Prostate gland (tissue), 2 donors: Measurements from ENCODE around the gene KCNJ8. TPM values are rescaled to one million over a fixed set of nuclear protein-coding genes. Genes with fewer than 3 reads are reported as not detected.

Experiments
- DNase-seq: peaks from one replicate; pipeline ENCODE4 v3.0.0-alpha.2; 2019; ENCODE audit warnings: low spot score
- H3K27ac ChIP-seq, 2 donors: fragments of 200-600 bp; sonication (generic); 2 replicates each; pipeline ENCODE4 v1.5.1; 2017 to 2019
- H3K27me3 ChIP-seq: fragments of 200-600 bp; sonication (generic); replicated peaks from 2 replicates; pipeline ENCODE4 v1.5.1; 2019; ENCODE audit not compliant: insufficient read depth
- H3K36me3 ChIP-seq, 2 donors: fragments of 200-600 bp; sonication (generic); 1 replicate in 1 of 2; 2 replicates in 1 of 2; pipeline versions ENCODE4 v1.5.1 to v1.8.1; 2017 to 2019
- H3K4me1 ChIP-seq: fragments of 200-600 bp; sonication (generic); replicated peaks from 2 replicates; pipeline ENCODE4 v1.5.1; 2019
- H3K4me3 ChIP-seq, 2 donors: fragments of 200-600 bp; sonication (generic); 2 replicates each; pipeline ENCODE4 v1.5.1; 2017 to 2019
- H3K9me3 ChIP-seq: fragments of 200-600 bp; sonication (generic); 2 replicates; pipeline ENCODE4 v1.5.1; 2017
- CTCF ChIP-seq, 4 experiments: fragments of 200-600 bp in 2 of 4; fragments of 450-650 bp in 2 of 4; sonication (generic) in 2 of 4; IDR thresholded peaks; 1 replicate in 3 of 4; 2 replicates in 1 of 4; pipeline ENCODE4 v1.5.1; 2016 to 2019; ENCODE audit warnings: antibody characterized with exemption in 4 of 4, mild to moderate bottlenecking in 2 of 4, moderate library complexity in 2 of 4
- POLR2A ChIP-seq: fragments of 450-650 bp; IDR thresholded peaks from one replicate; pipeline ENCODE4 v1.6.1; 2016; ENCODE audit warnings: antibody characterized with exemption, mild to moderate bottlenecking
- POLR2AphosphoS5 ChIP-seq: sonication (generic); formaldehyde crosslinking; IDR thresholded peaks from one replicate; pipeline ENCODE4 v1.6.1; 2017; ENCODE audit warnings: antibody characterized with exemption
- WGBS: methylation state at CpG from one replicate; pipeline ENCODE4 v1.1.5; 2018; 5-methylcytosine and 5-hydroxymethylcytosine counted together
- intact Hi-C: fragments of 100-400 bp; cut with DNase I; formaldehyde crosslinking; loops from one replicate; pipeline ENCODE4 v1.14.2; 2022
- total RNA-seq, 2 donors: library from RNA; depleted of rRNA; stranded (reverse); fragments of >200 nt; gene quantifications; one replicate each; pipeline ENCODE4 v1.1.0, GENCODE V29; 2016

KCNJ8 gene
- total RNA-seq, 2 donors from 2014 or later: 9.2 to 10.3 TPM

DNA sequence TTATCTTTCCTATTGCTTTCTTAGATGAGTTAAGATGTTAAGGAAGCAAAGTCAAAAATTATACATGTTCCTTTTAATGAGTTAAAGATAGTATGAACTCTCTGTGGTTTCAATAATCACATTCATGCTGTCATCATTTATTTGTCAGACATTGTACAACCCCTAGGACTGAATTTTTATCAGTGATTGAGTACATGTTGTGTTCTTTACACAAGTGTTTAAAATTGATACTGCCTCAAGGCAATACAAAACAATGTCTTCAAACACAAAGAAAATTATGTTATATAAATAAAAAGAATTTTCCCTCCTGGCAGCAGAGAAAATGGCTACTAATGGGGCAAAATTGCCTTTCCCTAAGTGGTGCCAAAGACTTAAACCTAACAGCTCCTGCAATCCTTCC is 34.6 kb upstream of the KCNJ8 start:
- no peak overlapping the region for H3K4me3 ChIP-seq
- no peak for DNase-seq
- no peaks in the 10 kb centered on the region for H3K9me3 ChIP-seq
- H3K27me3 ChIP-seq: no peaks in the 10 kb centered on the region
- no peak for TF ChIP-seq POLR2AphosphoS5
- TF ChIP-seq POLR2A: no peak
- no peak for TF ChIP-seq CTCF (IDR thresholded peaks at IDR 0.05)
- no peak overlapping the region for H3K27ac ChIP-seq
- no peaks in the 10 kb centered on the region for H3K36me3 ChIP-seq
- intact Hi-C loops: no loop called here
- no peaks in the 10 kb centered on the region for H3K4me1 ChIP-seq

DNA sequence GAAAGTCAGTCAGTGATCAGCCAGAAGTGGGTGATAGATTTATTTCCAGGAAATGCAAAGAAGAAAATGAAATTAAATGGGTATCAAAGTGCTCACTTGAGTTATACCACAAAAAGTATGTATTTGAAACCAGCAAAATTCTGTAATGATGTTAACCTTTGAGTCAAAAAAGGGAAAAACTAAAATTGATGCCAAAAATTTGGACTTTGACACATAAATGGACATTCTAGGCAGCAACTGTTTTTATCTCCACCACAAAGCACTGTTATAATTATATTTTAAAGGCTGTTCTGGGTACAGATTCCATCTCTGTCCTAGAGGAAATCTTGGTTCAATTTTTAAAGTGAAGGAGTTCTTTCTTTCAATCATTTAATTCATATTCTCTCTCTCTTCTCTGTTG is 31.7 kb upstream of the KCNJ8 start:
- H3K4me3 ChIP-seq: no peak overlapping the region
- TF ChIP-seq POLR2A (no peak), POLR2AphosphoS5 (no peak), CTCF (IDR thresholded peaks at IDR 0.05) (no peak)
- H3K9me3 ChIP-seq: no peaks in the 10 kb centered on the region
- no peaks in the 10 kb centered on the region for H3K36me3 ChIP-seq
- no peak overlapping the region for H3K27ac ChIP-seq
- H3K4me1 ChIP-seq: no peaks in the 10 kb centered on the region
- no peaks in the 10 kb centered on the region for H3K27me3 ChIP-seq
- DNase-seq: no peak
- intact Hi-C loops: no loop called here

GRCh38 chr12:21801522-21802288 is 27.2 kb upstream of the KCNJ8 start:
- Histone ChIP-seq H3K27me3 (no peaks in the 10 kb centered on the region), H3K36me3 (no peaks in the 10 kb centered on the region), H3K27ac (no peak overlapping the region), H3K4me1 (no peaks in the 10 kb centered on the region), H3K4me3 (no peak overlapping the region), H3K9me3 (no peaks in the 10 kb centered on the region)
- no peak for TF ChIP-seq POLR2A
- TF ChIP-seq CTCF (IDR thresholded peaks at IDR 0.05): no peak
- TF ChIP-seq POLR2AphosphoS5: no peak
- 91% methylated on average over 4 of the region's 4 CpGs for WGBS
- intact Hi-C loops: no loop called here
- no peak for DNase-seq

- Histone ChIP-seq H3K4me1 (no peaks in the 10 kb centered on the region), H3K4me3 (no peak overlapping the region), H3K27me3 (no peaks in the 10 kb centered on the region), H3K36me3 (no peaks in the 10 kb centered on the region), H3K9me3 (no peaks in the 10 kb centered on the region), H3K27ac (no peak overlapping the region)
- no peak for DNase-seq
- intact Hi-C loops: no loop called here
- 65% methylated on average over 1 of the region's 1 CpG for WGBS
- TF ChIP-seq POLR2AphosphoS5 (no peak), CTCF (IDR thresholded peaks at IDR 0.05) (no peak), POLR2A (no peak)
Measured at GRCh38 chr12:21800011-21800410, 25.5 kb upstream of the KCNJ8 start.

DNA sequence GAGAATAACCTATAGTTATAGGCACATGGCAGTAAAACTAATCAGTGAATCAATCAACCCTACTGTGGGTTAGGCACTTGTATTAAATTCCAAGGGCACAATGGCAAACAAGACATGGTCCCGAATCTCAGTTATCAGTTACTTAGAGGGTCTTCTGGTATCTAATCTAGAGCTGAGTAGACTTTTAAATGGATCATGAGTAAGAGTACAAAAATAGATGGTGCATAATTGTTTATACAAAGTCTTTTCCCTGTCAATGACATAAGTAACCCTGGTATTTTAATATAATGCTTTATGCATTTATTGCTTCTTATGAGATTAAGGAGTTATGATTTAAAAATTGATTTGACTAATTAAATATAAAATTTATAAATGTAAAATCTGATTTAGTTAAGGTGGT is 23.0 kb upstream of the KCNJ8 start:
- intact Hi-C loops: no loop called here
- no peak overlapping the region for H3K4me3 ChIP-seq
- WGBS: 81% methylated on average over 1 of the region's 1 CpG
- H3K4me1 ChIP-seq: no peaks in the 10 kb centered on the region
- no peaks in the 10 kb centered on the region for H3K27me3 ChIP-seq
- no peak for DNase-seq
- no peaks in the 10 kb centered on the region for H3K9me3 ChIP-seq
- no peak overlapping the region for H3K27ac ChIP-seq
- H3K36me3 ChIP-seq: no peaks in the 10 kb centered on the region
- TF ChIP-seq CTCF (IDR thresholded peaks at IDR 0.05) (no peak), POLR2A (no peak), POLR2AphosphoS5 (no peak)
